ENCODE results near the gene BMP6. TPM values are rescaled to one million over a fixed set of nuclear protein-coding genes. Genes with fewer than 3 reads are reported as not detected.

Gene BMP6
- total and polyA plus RNA-seq, 5 donors: 2.3 to 4.7 (median 3.0) TPM

DNA sequence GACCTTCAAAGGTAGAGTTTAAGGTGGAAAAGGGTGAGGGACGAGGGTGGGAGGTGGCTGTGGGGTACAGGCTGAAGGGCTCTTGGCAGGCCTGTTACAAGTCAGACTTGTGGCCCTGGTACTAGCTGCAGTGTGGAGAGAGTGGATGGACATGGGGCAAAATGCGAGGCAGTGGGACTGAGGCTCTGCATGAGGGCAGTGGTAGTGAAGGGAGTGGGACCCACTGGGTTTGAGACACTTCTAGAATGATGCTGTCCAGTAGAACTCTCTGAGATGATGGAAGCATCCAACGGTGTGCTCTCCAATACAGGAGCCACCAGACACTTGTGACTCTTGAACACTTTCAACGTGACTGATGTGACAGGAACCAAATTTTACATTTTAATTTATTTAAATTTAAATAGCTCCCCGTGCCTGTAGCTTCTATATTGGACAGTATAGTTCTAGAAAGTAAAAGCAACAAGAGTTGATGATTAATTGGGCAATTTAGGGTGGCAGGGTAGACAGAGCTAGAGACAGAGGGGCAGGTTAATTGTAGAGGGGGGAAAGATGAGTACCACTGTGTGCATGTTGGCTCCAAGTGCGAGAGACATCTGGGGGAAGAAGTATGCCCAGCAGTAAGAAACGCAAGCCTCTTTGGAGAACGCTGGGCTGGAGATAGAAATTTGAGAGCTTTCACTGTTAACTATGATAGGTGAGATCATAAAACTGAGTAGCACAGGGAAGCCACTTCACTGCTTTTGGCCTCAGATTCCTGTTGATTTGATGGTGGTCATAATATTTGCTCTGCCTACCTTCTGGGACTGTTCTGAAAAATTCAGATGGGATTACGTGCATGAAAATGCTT, 107.2 kb downstream of the BMP6 start:
- Histone ChIP-seq H3K27me3 (ENCODE audit: control insufficient read depth, insufficient read depth) (no peaks in the 10 kb centered on the region), H3K4me1 (ENCODE audit: control insufficient read depth, insufficient read depth, low read length) (no peaks in the 10 kb centered on the region), H3K4me3 (ENCODE audit: low read length) (no peak overlapping the region), H3K9me3 (ENCODE audit: control insufficient read depth, low read length) (no peaks in the 10 kb centered on the region), H3K27ac (ENCODE audit: low read length) (no peak overlapping the region)
- intact Hi-C loops (cut with DNase I): no loop called here
- 80% methylated on average over 9 of the region's 9 CpGs for WGBS
- ATAC-seq: no peak
- DNase-seq: no peak

DNA sequence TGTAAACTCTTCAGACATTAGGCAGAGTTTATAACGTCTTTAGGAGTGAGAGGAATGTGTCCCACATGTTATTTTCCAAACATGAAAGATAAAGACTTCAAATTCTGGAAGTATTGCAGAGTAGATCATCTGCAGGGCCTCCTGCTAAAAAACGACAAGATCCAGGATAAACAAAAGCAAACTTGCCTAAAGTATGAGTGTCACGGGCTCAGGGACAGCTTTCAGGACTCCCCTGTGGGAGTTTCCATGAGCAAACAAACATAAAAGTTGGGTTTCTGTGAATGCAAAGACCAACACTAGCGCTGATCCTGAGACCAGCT, 107.8 kb downstream of the BMP6 start:
- DNase-seq: no peak
- Histone ChIP-seq H3K9me3 (ENCODE audit: control insufficient read depth, low read length) (no peaks in the 10 kb centered on the region), H3K4me3 (ENCODE audit: low read length) (no peak overlapping the region), H3K27me3 (ENCODE audit: control insufficient read depth, insufficient read depth) (no peaks in the 10 kb centered on the region), H3K27ac (ENCODE audit: low read length) (no peak overlapping the region), H3K4me1 (ENCODE audit: control insufficient read depth, insufficient read depth, low read length) (no peaks in the 10 kb centered on the region)
- intact Hi-C loops (cut with DNase I): no loop called here
- no peak for ATAC-seq
- WGBS: 45% methylated on average over 4 of the region's 4 CpGs

- intact Hi-C loops (cut with DNase I): no loop called here
- H3K9me3 ChIP-seq (ENCODE audit: control insufficient read depth, low read length): no peaks in the 10 kb centered on the region
- H3K27ac ChIP-seq (ENCODE audit: low read length): no peak overlapping the region
- WGBS: 96% methylated on average over 4 of the region's 4 CpGs
- no peak for ATAC-seq
- no peak for DNase-seq
- no peaks in the 10 kb centered on the region for H3K4me1 ChIP-seq (ENCODE audit: control insufficient read depth, insufficient read depth, low read length)
- H3K4me3 ChIP-seq (ENCODE audit: low read length): no peak overlapping the region
- H3K27me3 ChIP-seq (ENCODE audit: control insufficient read depth, insufficient read depth): no peaks in the 10 kb centered on the region
Observed at GRCh38 chr6:7836371-7837026, 110.6 kb downstream of the BMP6 start.

- H3K4me1 ChIP-seq (ENCODE audit: control insufficient read depth, insufficient read depth, low read length): no peaks in the 10 kb centered on the region
- intact Hi-C loops (cut with DNase I): no loop called here
- no peak overlapping the region for H3K4me3 ChIP-seq (ENCODE audit: low read length)
- 82% methylated on average over 3 of the region's 3 CpGs for WGBS
- no peak overlapping the region for H3K27ac ChIP-seq (ENCODE audit: low read length)
- ATAC-seq: no peak
- no peak for DNase-seq
- no peaks in the 10 kb centered on the region for H3K27me3 ChIP-seq (ENCODE audit: control insufficient read depth, insufficient read depth)
- H3K9me3 ChIP-seq (ENCODE audit: control insufficient read depth, low read length): peaks cover 1% of the 10 kb centered on the region
Observed at GRCh38 chr6:7841781-7842468, 116.0 kb downstream of the BMP6 start.

DNA sequence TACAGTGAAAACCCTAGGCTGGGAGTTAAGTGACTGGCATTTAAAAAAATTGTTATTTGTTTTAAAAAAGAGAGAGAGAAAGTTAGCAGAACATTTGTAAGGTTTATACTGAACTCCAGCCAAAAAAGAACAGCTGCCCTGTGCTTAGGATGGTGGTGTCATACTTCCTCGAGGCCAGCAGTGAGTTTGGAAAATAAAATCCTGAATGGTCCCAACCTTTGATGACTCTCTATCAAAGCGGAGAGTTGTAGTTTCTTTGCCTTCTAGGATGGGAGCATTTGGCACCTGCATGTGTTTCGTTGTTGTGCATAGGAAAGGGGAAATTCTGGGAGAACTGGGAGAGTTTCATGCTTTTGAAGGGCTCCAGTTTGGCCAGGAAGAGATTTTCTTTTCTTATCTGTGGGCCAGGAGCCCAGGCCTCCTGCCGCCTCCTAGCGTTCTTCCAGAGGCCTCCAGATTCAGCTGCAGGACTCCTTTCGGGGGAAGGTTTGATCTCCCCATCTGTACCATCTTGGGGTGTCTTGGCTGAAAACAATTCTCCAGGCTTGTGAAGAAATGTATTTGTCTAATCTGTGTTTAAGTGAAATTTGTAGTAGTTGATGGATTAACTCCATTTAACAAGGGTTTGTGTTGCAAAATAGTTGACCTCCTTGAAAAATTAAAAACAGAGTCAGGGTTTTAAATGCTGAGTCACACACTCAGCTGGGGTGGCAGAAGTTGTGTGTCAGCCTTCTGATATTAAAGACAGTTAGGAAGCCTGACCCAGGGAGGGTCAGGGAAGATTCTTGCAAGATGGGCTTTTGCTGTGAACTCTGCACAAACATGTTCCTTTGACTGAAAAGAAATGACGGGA, 121.3 kb downstream of the BMP6 start:
- intact Hi-C loops (cut with DNase I): no loop called here
- ATAC-seq (peak; percentile 87), DNase-seq (peak in 1 of 3 donors; percentile 73)
- Histone ChIP-seq H3K27ac (ENCODE audit: low read length) (no peak overlapping the region), H3K9me3 (ENCODE audit: control insufficient read depth, low read length) (peaks cover 1% of the 10 kb centered on the region), H3K4me3 (ENCODE audit: low read length) (no peak overlapping the region), H3K27me3 (ENCODE audit: control insufficient read depth, insufficient read depth) (no peaks in the 10 kb centered on the region), H3K4me1 (ENCODE audit: control insufficient read depth, insufficient read depth, low read length) (no peaks in the 10 kb centered on the region)
- WGBS: 54% methylated on average over 7 of the region's 7 CpGs

GRCh38 chr6:7848229-7848628, 122.3 kb downstream of the BMP6 start:
- Histone ChIP-seq H3K27me3 (ENCODE audit: control insufficient read depth, insufficient read depth) (no peaks in the 10 kb centered on the region), H3K4me1 (ENCODE audit: control insufficient read depth, insufficient read depth, low read length) (no peaks in the 10 kb centered on the region), H3K4me3 (ENCODE audit: low read length) (no peak overlapping the region), H3K9me3 (ENCODE audit: control insufficient read depth, low read length) (no peaks in the 10 kb centered on the region), H3K27ac (ENCODE audit: low read length) (no peak overlapping the region)
- DNase-seq: no peak
- WGBS: 92% methylated on average over 4 of the region's 4 CpGs
- intact Hi-C loops (cut with DNase I): no loop called here
- ATAC-seq: no peak

GRCh38 chr6:7851780-7852179, 125.9 kb downstream of the BMP6 start:
- intact Hi-C loops (cut with DNase I): no loop called here
- no peak overlapping the region for H3K27ac ChIP-seq (ENCODE audit: low read length)
- DNase-seq (no peak), ATAC-seq (no peak)
- H3K9me3 ChIP-seq (ENCODE audit: control insufficient read depth, low read length): no peaks in the 10 kb centered on the region
- H3K27me3 ChIP-seq (ENCODE audit: control insufficient read depth, insufficient read depth): no peaks in the 10 kb centered on the region
- no peak overlapping the region for H3K4me3 ChIP-seq (ENCODE audit: low read length)
- H3K4me1 ChIP-seq (ENCODE audit: control insufficient read depth, insufficient read depth, low read length): no peaks in the 10 kb centered on the region

- no peaks in the 10 kb centered on the region for H3K4me1 ChIP-seq (ENCODE audit: control insufficient read depth, insufficient read depth, low read length)
- H3K9me3 ChIP-seq (ENCODE audit: control insufficient read depth, low read length): no peaks in the 10 kb centered on the region
- intact Hi-C loops (cut with DNase I): no loop called here
- DNase-seq (no peak), ATAC-seq (no peak)
- H3K27me3 ChIP-seq (ENCODE audit: control insufficient read depth, insufficient read depth): no peaks in the 10 kb centered on the region
- 73% methylated on average over 6 of the region's 6 CpGs for WGBS
- H3K27ac ChIP-seq (ENCODE audit: low read length): no peak overlapping the region
- H3K4me3 ChIP-seq (ENCODE audit: low read length): no peak overlapping the region
Observed at GRCh38 chr6:7859591-7859990, 133.7 kb downstream of the BMP6 start.

- DNase-seq (no peak), ATAC-seq (peak in 1 of 2 donors; percentile 37)
- no peaks in the 10 kb centered on the region for H3K4me1 ChIP-seq (ENCODE audit: control insufficient read depth, insufficient read depth, low read length)
- H3K27ac ChIP-seq (ENCODE audit: low read length): no peak overlapping the region
- no peaks in the 10 kb centered on the region for H3K27me3 ChIP-seq (ENCODE audit: control insufficient read depth, insufficient read depth)
- H3K9me3 ChIP-seq (ENCODE audit: control insufficient read depth, low read length): no peaks in the 10 kb centered on the region
- H3K4me3 ChIP-seq (ENCODE audit: low read length): no peak overlapping the region
- 34% methylated on average over 6 of the region's 6 CpGs for WGBS
- intact Hi-C loops (cut with DNase I): no loop called here
Observed at GRCh38 chr6:7865781-7866180, 139.9 kb downstream of the BMP6 start.

DNA sequence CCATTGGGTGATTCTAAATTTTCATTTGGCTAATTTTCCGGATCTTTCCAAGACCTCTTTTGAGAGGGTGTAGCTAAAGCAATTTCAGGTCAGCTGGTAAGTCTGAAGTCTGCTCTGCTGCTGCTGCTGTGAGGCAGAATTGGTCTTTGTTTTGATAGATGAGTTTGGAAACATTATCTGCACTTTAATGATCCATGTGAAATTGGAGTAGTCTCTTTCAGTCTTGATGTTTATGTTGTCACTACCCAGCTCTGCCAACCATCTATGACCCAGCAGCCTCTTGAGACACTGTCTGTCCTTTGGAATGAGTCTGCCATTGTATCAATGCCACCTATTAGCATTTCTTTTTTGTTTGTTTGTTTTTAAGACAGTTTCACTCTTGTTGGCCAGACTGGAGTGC, 140.6 kb downstream of the BMP6 start:
- Histone ChIP-seq H3K27me3 (ENCODE audit: control insufficient read depth, insufficient read depth) (no peaks in the 10 kb centered on the region), H3K4me3 (ENCODE audit: low read length) (no peak overlapping the region), H3K27ac (ENCODE audit: low read length) (no peak overlapping the region), H3K9me3 (ENCODE audit: control insufficient read depth, low read length) (no peaks in the 10 kb centered on the region), H3K4me1 (ENCODE audit: control insufficient read depth, insufficient read depth, low read length) (no peaks in the 10 kb centered on the region)
- WGBS: 96% methylated on average over 1 of the region's 1 CpG
- intact Hi-C loops (cut with DNase I): no loop called here
- DNase-seq: no peak
- no peak for ATAC-seq

DNA sequence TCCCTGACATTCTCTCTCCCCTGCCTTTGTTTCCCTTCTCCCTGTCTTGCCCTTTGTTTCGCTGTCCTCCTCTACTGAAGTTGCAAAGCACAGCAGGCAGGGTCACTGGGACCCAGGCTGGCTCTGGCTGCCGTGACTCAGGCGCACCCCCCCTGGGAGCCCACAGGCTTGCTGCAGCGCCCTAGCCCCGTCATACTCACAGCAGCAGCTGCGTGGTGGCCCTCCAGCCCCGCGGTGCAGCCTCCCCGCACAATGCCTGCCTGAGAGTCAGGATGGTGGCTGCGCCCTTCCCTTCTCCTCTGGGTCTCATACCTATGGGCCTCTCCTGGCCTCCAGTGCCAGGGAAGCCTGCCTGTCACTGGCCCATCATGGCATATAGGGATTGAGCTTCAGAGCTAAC, 143.0 kb downstream of the BMP6 start:
- no peak overlapping the region for H3K4me3 ChIP-seq (ENCODE audit: low read length)
- DNase-seq: no peak

More for the DNA sequence above, 143.0 kb downstream of the BMP6 start:
- Histone ChIP-seq H3K27me3 (ENCODE audit: control insufficient read depth, insufficient read depth) (no peaks in the 10 kb centered on the region), H3K27ac (ENCODE audit: low read length) (no peak overlapping the region), H3K9me3 (ENCODE audit: control insufficient read depth, low read length) (peaks cover 2% of the 10 kb centered on the region), H3K4me1 (ENCODE audit: control insufficient read depth, insufficient read depth, low read length) (no peaks in the 10 kb centered on the region)
- ATAC-seq: no peak
- intact Hi-C loops (cut with DNase I): no loop called here
- WGBS: 92% methylated on average over 10 of the region's 10 CpGs
